NB4 (cell line): ENCODE results near the gene OR51D1.
A peak's percentile ranks its signal among the peaks of the same experiment; 100 is the strongest.

ENCODE experiments used
- DNase-seq: peaks from one replicate; pipeline ENCODE4 v3.0.0; 2010; ENCODE audit warnings: low read depth
- H3K4me3 ChIP-seq: one replicate; pipeline ENCODE4 v1.5.1; 2011; ENCODE audit warnings: mild to moderate bottlenecking, low read depth, low read length, moderate library complexity
- CTCF ChIP-seq: IDR thresholded peaks from one replicate; pipeline ENCODE4 v1.5.1; 2012; ENCODE audit warnings: low read depth, low read length
- MAX ChIP-seq: IDR thresholded peaks from 2 replicates; pipeline ENCODE4 v1.6.1; 2011; ENCODE audit warnings: low read depth, low read length
- MYC ChIP-seq: IDR thresholded peaks from 2 replicates; pipeline ENCODE4 v1.6.1; 2011; ENCODE audit warnings: low read depth, low read length
- POLR2A ChIP-seq: IDR thresholded peaks from 2 replicates; pipeline ENCODE4 v1.6.1; 2011; ENCODE audit warnings: mild to moderate bottlenecking; ENCODE audit not compliant: insufficient read length; ENCODE audit errors: extremely low read depth

The OR51D1 gene

GRCh38 chr11:4619514-4619913 lies 17.8 kb upstream of the OR51D1 start:
- DNase-seq, result no peak
- TF ChIP-seq CTCF (no peak), POLR2A (no peak), MYC (no peak), MAX (no peak)
- H3K4me3 ChIP-seq, result no peak overlapping the region

GRCh38 chr11:4626207-4627099 lies 10.8 kb upstream of the OR51D1 start:
- TF ChIP-seq CTCF (peak; percentile 57), POLR2A (no peak)
- peak; percentile 79 for DNase-seq
- no peak overlapping the region for H3K4me3 ChIP-seq

- TF ChIP-seq MAX (no peak), POLR2A (no peak), CTCF (no peak), MYC (no peak)
- no peak for DNase-seq
Observed at GRCh38 chr11:4636136-4636535, 1.1 kb upstream of the OR51D1 start.

GRCh38 chr11:4637662-4638047 lies 378 bp downstream of the OR51D1 start:
- no peak for DNase-seq
- no peak overlapping the region for H3K4me3 ChIP-seq
- TF ChIP-seq MYC (no peak), CTCF (no peak), MAX (no peak), POLR2A (no peak)

More at GRCh38 chr11:4636136-4636535, 1.1 kb upstream of the OR51D1 start:
- no peak overlapping the region for H3K4me3 ChIP-seq

- no peak overlapping the region for H3K4me3 ChIP-seq
- no peak for DNase-seq
- TF ChIP-seq MAX (no peak), POLR2A (no peak), MYC (no peak)
Observed at GRCh38 chr11:4639931-4640330, 2.7 kb downstream of the OR51D1 start.

GRCh38 chr11:4641501-4641900 lies 4.2 kb downstream of the OR51D1 start:
- no peak overlapping the region for H3K4me3 ChIP-seq
- DNase-seq, result no peak
- TF ChIP-seq MAX (no peak), POLR2A (no peak), CTCF (no peak), MYC (no peak)
